GM23338 (cell line): ENCODE measurements around the gene TLR1. TPM values are rescaled to one million over a fixed set of nuclear protein-coding genes. Genes with fewer than 3 reads are reported as not detected.
"Not testable (repeated sequence)": the region's sequence is repeated elsewhere in the genome, so short reads cannot be mapped to it uniquely, and the experiment has no call there.

ENCODE experiments used
- ATAC-seq: fragments of 200-7000 bp; cut with Tn5 transposase; 3 replicates; pipeline ENCODE4 v1.9.1; 2020
- DNase-seq: peaks from one replicate; pipeline ENCODE4 v3.0.0-alpha.2; 2015; ENCODE audit warnings: low spot score
- H2AFZ ChIP-seq: fragments of 200-600 bp; sonication (generic); 2 replicates; pipeline ENCODE4 v1.8.0; 2016; ENCODE audit warnings: antibody characterized with exemption, mild to moderate bottlenecking, moderate library complexity
- H3F3A ChIP-seq: fragments of 200-600 bp; sonication (generic); replicated peaks from 2 replicates; pipeline ENCODE4 v1.8.0; 2017; ENCODE audit warnings: antibody characterized with exemption, mixed run types, low read depth
- H3K27ac ChIP-seq: fragments of 200-600 bp; sonication (generic); 2 replicates; pipeline ENCODE4 v1.6.1; 2016; ENCODE audit warnings: low read depth
- H3K27me3 ChIP-seq: fragments of 200-600 bp; sonication (generic); 2 replicates; pipeline ENCODE4 v1.8.0; 2016; ENCODE audit warnings: mild to moderate bottlenecking, mixed run types, moderate library complexity; ENCODE audit not compliant: insufficient read depth
- H3K36me3 ChIP-seq: fragments of 200-600 bp; sonication (generic); 2 replicates; pipeline ENCODE4 v1.8.0; 2016; ENCODE audit warnings: mild to moderate bottlenecking; ENCODE audit not compliant: insufficient read depth
- H3K4me1 ChIP-seq: fragments of 200-600 bp; sonication (generic); 2 replicates; pipeline ENCODE4 v1.8.0; 2016; ENCODE audit warnings: mild to moderate bottlenecking, moderate library complexity; ENCODE audit not compliant: insufficient read depth
- H3K4me2 ChIP-seq: fragments of 200-600 bp; sonication (generic); 2 replicates; pipeline ENCODE4 v1.7.1; 2017; ENCODE audit warnings: mixed run types
- H3K4me3 ChIP-seq: fragments of 200-600 bp; sonication (generic); 2 replicates; pipeline ENCODE4 v1.6.1; 2016; ENCODE audit warnings: mixed run types
- H3K79me2 ChIP-seq: fragments of 200-600 bp; sonication (generic); replicated peaks from 2 replicates; pipeline ENCODE4 v1.8.0; 2017; ENCODE audit warnings: mild to moderate bottlenecking; ENCODE audit not compliant: insufficient read depth
- H3K9me2 ChIP-seq: fragments of 200-600 bp; sonication (generic); 2 replicates; pipeline ENCODE4 v1.8.0; 2017; ENCODE audit not compliant: insufficient read depth
- H4K20me1 ChIP-seq: fragments of 200-600 bp; sonication (generic); replicated peaks from 2 replicates; pipeline ENCODE4 v1.8.0; 2017; ENCODE audit warnings: mild to moderate bottlenecking; ENCODE audit not compliant: insufficient read depth
- H3K27ac Mint-ChIP-seq: 2 replicates; pipeline ENCODE4 v1.8.0; 2020; ENCODE audit warnings: inconsistent platforms, mild to moderate bottlenecking, moderate library complexity, mixed read lengths
- H3K27me3 Mint-ChIP-seq: 3 replicates; pipeline ENCODE4 v1.8.0; 2022; ENCODE audit warnings: low read depth, mild to moderate bottlenecking, moderate library complexity, mixed read lengths, inconsistent platforms; ENCODE audit not compliant: insufficient read depth, poor library complexity
- H3K36me3 Mint-ChIP-seq: 3 replicates; pipeline ENCODE4 v1.8.0; 2021; ENCODE audit warnings: low read depth, mild to moderate bottlenecking, inconsistent platforms, moderate library complexity, mixed read lengths
- H3K4me1 Mint-ChIP-seq: 3 replicates; pipeline ENCODE4 v1.8.0; 2020; ENCODE audit warnings: mild to moderate bottlenecking, inconsistent platforms, mixed read lengths
- H3K4me3 Mint-ChIP-seq: 3 replicates; pipeline ENCODE4 v1.8.0; 2021; ENCODE audit warnings: moderate library complexity, mild to moderate bottlenecking, inconsistent platforms, mixed read lengths
- H3K9me3 Mint-ChIP-seq: 3 replicates; pipeline ENCODE4 v1.8.0; 2020; ENCODE audit warnings: moderate library complexity, mild to moderate bottlenecking, inconsistent platforms, mixed read lengths
- CREB1 ChIP-seq: fragments of 250-450 bp; sonication (Bioruptor Pico); IDR thresholded peaks from 2 replicates; pipeline ENCODE4 v1.5.0; 2020; ENCODE audit warnings: low read depth, mild to moderate bottlenecking, moderate library complexity
- CTCF ChIP-seq, 2 experiments: fragments of 200-600 bp in 1 of 2; sonication (generic) in 1 of 2; conservative IDR thresholded peaks; 2 replicates each; pipeline versions ENCODE4 v1.5.1 to v1.6.1; 2016 to 2017; ENCODE audit warnings: antibody characterized with exemption in 2 of 2, low read depth in 2 of 2, mild to moderate bottlenecking in 2 of 2, moderate library complexity in 1 of 2
- EZH2 ChIP-seq: fragments of 200-600 bp; sonication (generic); IDR thresholded peaks from one replicate; pipeline ENCODE4 v1.8.0; 2017; ENCODE audit warnings: antibody characterized with exemption, mild to moderate bottlenecking, low read depth; ENCODE audit not compliant: unreplicated experiment
- EZH2phosphoT487 ChIP-seq: fragments of 200-600 bp; sonication (generic); IDR thresholded peaks from one replicate; pipeline ENCODE4 v1.8.1; 2018; ENCODE audit warnings: antibody characterized with exemption; ENCODE audit not compliant: unreplicated experiment
- JUNB ChIP-seq: IDR thresholded peaks from one replicate; pipeline ENCODE4 v1.6.1; 2016; ENCODE audit warnings: antibody characterized with exemption; ENCODE audit not compliant: unreplicated experiment
- NANOG ChIP-seq: IDR thresholded peaks from 2 replicates; pipeline ENCODE4 v1.6.1; 2016; ENCODE audit warnings: antibody characterized with exemption, borderline replicate concordance
- POLR2AphosphoS5 ChIP-seq: IDR thresholded peaks from 2 replicates; pipeline ENCODE4 v1.6.1; 2016; ENCODE audit warnings: antibody characterized with exemption, low read depth
- REST ChIP-seq: IDR thresholded peaks from one replicate; pipeline ENCODE4 v1.6.1; 2018; ENCODE audit warnings: antibody characterized with exemption; ENCODE audit not compliant: unreplicated experiment
- STAT1 ChIP-seq: IDR thresholded peaks from one replicate; pipeline ENCODE4 v1.6.1; 2016; ENCODE audit warnings: antibody characterized with exemption; ENCODE audit not compliant: unreplicated experiment
- ZNF331 ChIP-seq: fragments of 250-450 bp; sonication (Bioruptor Pico); IDR thresholded peaks from 2 replicates; pipeline ENCODE4 v1.5.0; 2020; ENCODE audit warnings: low read depth, mild to moderate bottlenecking, moderate library complexity
- polyA plus RNA-seq: library from polyadenylated mRNA; unstranded; fragments of >200 nt; fragmentation: Nextera tagmentation; extraction: Ambion mirVana; gene quantifications from 2 replicates; pipeline ENCODE4 v1.2.1, GENCODE V29; 2016
- total RNA-seq: library from RNA; depleted of rRNA; stranded (reverse); fragments of >200 nt; shearing (Covaris generic); gene quantifications from 2 replicates; pipeline ENCODE4 v1.2.3, GENCODE V29; 2014

The TLR1 gene
- total and polyA plus RNA-seq, 2 experiments from 2014 or later = 0.07 TPM; not detected in 1

- TF ChIP-seq EZH2 (no peak), POLR2AphosphoS5 (no peak), CREB1 (CRISPR knock-in tag) (no peak), ZNF331 (CRISPR knock-in tag) (no peak), NANOG (no peak), EZH2phosphoT487 (no peak), CTCF (conservative IDR thresholded peaks at IDR 0.05; ENCODE audit: low read depth in 2 of 2) (no peak), JUNB (no peak)
Measured at GRCh38 chr4:38779790-38780189, 24.8 kb downstream of the TLR1 start (continued).

GRCh38 chr4:38777925-38778324 lies 26.7 kb downstream of the TLR1 start:
- H3K4me1 ChIP-seq, H3K4me2 ChIP-seq, H3K9me2 ChIP-seq, H3K4me3 Mint-ChIP-seq, H3K27ac Mint-ChIP-seq, H3K4me3 ChIP-seq, ATAC-seq, H3F3A ChIP-seq, H3K36me3 ChIP-seq, H2AFZ ChIP-seq, H3K36me3 Mint-ChIP-seq, H4K20me1 ChIP-seq, H3K27me3 Mint-ChIP-seq, H3K27ac ChIP-seq, H3K27me3 ChIP-seq, H3K4me1 Mint-ChIP-seq, H3K79me2 ChIP-seq, H3K9me3 Mint-ChIP-seq, DNase-seq: not testable (repeated sequence)

GRCh38 chr4:38775326-38775725 lies 29.3 kb downstream of the TLR1 start:
- H3K79me2 ChIP-seq = no peaks in the 10 kb centered on the region
- H3K9me3 Mint-ChIP-seq = peaks cover 3% of the 10 kb centered on the region; the same call in 2 of the 3 replicates
- H3K27me3 ChIP-seq = no peaks in the 10 kb centered on the region
- no peak overlapping the region for H3K4me3 Mint-ChIP-seq
- no peaks in the 10 kb centered on the region for H3K36me3 ChIP-seq
- ATAC-seq (no peak), DNase-seq (no peak)
- no peak overlapping the region for H3K27ac ChIP-seq
- no peaks in the 10 kb centered on the region for H4K20me1 ChIP-seq
- no peaks in the 10 kb centered on the region for H3F3A ChIP-seq
- H3K36me3 Mint-ChIP-seq = no peaks in the 10 kb centered on the region
- 0 out of 2 replicates have a peak, but pooled peaks cover 9% of the 10 kb centered on the region for H3K9me2 ChIP-seq
- no peak overlapping the region for H3K4me2 ChIP-seq
- H2AFZ ChIP-seq = no peak overlapping the region
- peaks cover 1% of the 10 kb centered on the region for H3K27me3 Mint-ChIP-seq
- H3K4me1 ChIP-seq = no peaks in the 10 kb centered on the region
- no peaks in the 10 kb centered on the region for H3K4me1 Mint-ChIP-seq
- H3K4me3 ChIP-seq = no peak overlapping the region
- no peak overlapping the region for H3K27ac Mint-ChIP-seq
- TF ChIP-seq STAT1 (no peak), NANOG (no peak), ZNF331 (CRISPR knock-in tag) (no peak), EZH2 (no peak), REST (no peak), EZH2phosphoT487 (no peak)
